A673 (cell line): ENCODE data around the gene CFAP300. TPM values are rescaled to one million over a fixed set of nuclear protein-coding genes. Genes with fewer than 3 reads are reported as not detected.

Experiments
- BruUV-seq: library from RNA; stranded (reverse); fragments of 400-500 nt; replicated peaks from 2 replicates; lab custom pipeline; 2021; lab: Mats Ljungman, UMichigan
- CTCF ChIA-PET: fragments of 300-600 bp; sonication (Branson Sonifier 250); formaldehyde crosslinking; loops from one replicate; lab custom pipeline; 2022; ENCODE audit warnings: antibody characterized with exemption; lab: Charles Lee
- POLR2A ChIA-PET: fragments of 300-600 bp; sonication (Branson Sonifier 250); formaldehyde crosslinking; loops from one replicate; lab custom pipeline; 2022; ENCODE audit warnings: antibody characterized with exemption; ENCODE audit not compliant: low non-redundant PET; lab: Charles Lee
- DNase-seq: peaks from one replicate; pipeline ENCODE4 v3.0.0-alpha.2; 2015; ENCODE audit warnings: low spot score
- H3K27ac ChIP-seq: fragments of 200-600 bp; sonication (generic); 2 replicates; pipeline ENCODE4 v1.5.1; 2016; ENCODE audit warnings: mixed run types, low read depth, mild to moderate bottlenecking, mixed read lengths, antibody characterized with exemption, low read length; ENCODE audit not compliant: poor library complexity, severe bottlenecking
- H3K27me3 ChIP-seq: fragments of 200-600 bp; sonication (generic); replicated peaks from 2 replicates; pipeline ENCODE4 v1.6.1; 2017; ENCODE audit warnings: mixed run types, low read depth, mild to moderate bottlenecking, mixed read lengths, antibody characterized with exemption, low read length; ENCODE audit not compliant: insufficient read depth, poor library complexity
- H3K36me3 ChIP-seq: fragments of 200-600 bp; sonication (generic); 2 replicates; pipeline ENCODE4 v1.6.1; 2016; ENCODE audit warnings: mixed run types, mild to moderate bottlenecking, mixed read lengths, antibody characterized with exemption, low read length; ENCODE audit not compliant: insufficient read depth, poor library complexity, severe bottlenecking
- H3K4me1 ChIP-seq: fragments of 200-600 bp; sonication (generic); 2 replicates; pipeline ENCODE4 v1.6.1; 2017; ENCODE audit warnings: mixed run types, mild to moderate bottlenecking, mixed read lengths, antibody characterized with exemption, low read length; ENCODE audit not compliant: insufficient read depth, poor library complexity, severe bottlenecking
- H3K4me3 ChIP-seq: fragments of 200-600 bp; sonication (generic); 2 replicates; pipeline ENCODE4 v1.5.1; 2016; ENCODE audit warnings: low read depth, mixed run types, mild to moderate bottlenecking, mixed read lengths, low read length; ENCODE audit not compliant: poor library complexity, severe bottlenecking
- H3K9me3 ChIP-seq: fragments of 200-600 bp; sonication (generic); 2 replicates; pipeline ENCODE4 v1.6.1; 2016; ENCODE audit warnings: mixed run types, low read depth, mild to moderate bottlenecking, mixed read lengths, antibody characterized with exemption, low read length; ENCODE audit not compliant: poor library complexity, severe bottlenecking
- EZH2 ChIP-seq: fragments of 200-600 bp; sonication (generic); IDR thresholded peaks from 2 replicates; pipeline ENCODE4 v1.6.1; 2017; ENCODE audit warnings: borderline replicate concordance, low read depth, mild to moderate bottlenecking, mixed read lengths, antibody characterized with exemption, low read length; ENCODE audit not compliant: poor library complexity, severe bottlenecking
- intact Hi-C: fragments of 100-400 bp; cut with micrococcal nuclease; formaldehyde crosslinking; loops from one replicate; pipeline ENCODE4 v1.10.0; 2022; ENCODE audit not compliant: unreplicated experiment
- total RNA-seq: library from RNA; stranded (reverse); gene quantifications from 2 replicates; pipeline ENCODE4 v1.2.3, GENCODE V29; 2021
- TF ChIP-seq, protein P1 (sequence below): fragments of 300-800, 200-600 bp; sonication (generic); conservative IDR thresholded peaks from 2 replicates; pipeline ENCODE4 v1.5.1; 2017; ENCODE audit warnings: low read depth, mild to moderate bottlenecking, antibody characterized with exemption, low read length, moderate library complexity, mixed read lengths

The CFAP300 gene
- total RNA-seq, 1 experiment from 2014 or later, result 10.9 TPM

DNA sequence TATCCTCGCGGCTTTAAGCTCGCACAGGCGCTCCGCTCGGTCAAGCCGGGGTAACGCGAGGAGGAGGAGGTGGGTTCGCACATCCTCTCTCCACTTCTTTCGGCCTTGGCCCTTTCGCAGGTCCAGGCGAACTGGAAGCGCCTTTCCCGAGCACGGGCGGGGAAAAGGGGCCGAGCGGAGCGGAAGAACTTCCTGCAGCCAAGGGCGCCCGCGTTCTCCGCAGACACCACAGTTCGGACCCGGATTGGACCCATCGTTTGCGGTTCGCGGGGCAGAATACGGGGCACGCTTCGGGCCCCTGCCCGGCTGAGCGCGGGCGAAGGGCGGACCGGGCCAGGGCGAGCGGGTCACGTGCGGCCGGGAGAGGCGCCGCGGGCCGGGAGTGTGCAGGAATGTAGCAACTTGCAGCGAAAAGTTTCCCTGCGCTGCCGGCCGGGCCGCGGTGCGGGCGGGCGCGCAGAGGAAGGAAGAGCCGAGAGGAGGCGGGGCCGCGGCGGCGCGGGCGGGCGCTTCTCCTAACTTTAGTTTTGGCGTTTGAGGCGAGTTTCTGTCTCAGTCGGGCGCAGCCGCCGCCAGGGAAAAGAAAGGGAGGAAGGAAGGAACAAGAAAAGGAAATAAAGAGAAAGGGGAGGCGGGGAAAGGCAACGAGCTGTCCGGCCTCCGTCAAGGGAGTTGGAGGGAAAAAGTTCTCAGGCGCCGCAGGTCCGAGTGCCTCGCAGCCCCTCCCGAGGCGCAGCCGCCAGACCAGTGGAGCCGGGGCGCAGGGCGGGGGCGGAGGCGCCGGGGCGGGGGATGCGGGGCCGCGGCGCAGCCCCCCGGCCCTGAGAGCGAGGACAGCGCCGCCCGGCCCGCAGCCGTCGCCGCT is 62.9 kb downstream of the CFAP300 start, which contains the start of gene YAP1:
YAP1 (plus strand) TSS at position 552 of the 865 bp plus-strand sequence. CDS start 402 bp downstream, outside the sequence.
- BruUV-seq, result no TSS peak
- ChIA-PET POLR2A (interaction anchor here (0.6 to 0.7 kb wide), 3 partner anchors 79 to 1345 kb away, joined by 3 to 5 read pairs (median 3); no protein-coding TSS in a partner anchor), CTCF (interaction anchor here (0.5 kb wide), 1 partner anchor 184 kb away, joined by 3 read pairs; no protein-coding TSS in a partner anchor)
- H3K4me3 ChIP-seq, result peak within 1 kb of the TSS; percentile 85
- H3K27me3 ChIP-seq, result no peaks in the 10 kb centered on the region
- peak within 1 kb of the TSS; percentile 97 for H3K27ac ChIP-seq
- TF ChIP-seq, protein P1, sequence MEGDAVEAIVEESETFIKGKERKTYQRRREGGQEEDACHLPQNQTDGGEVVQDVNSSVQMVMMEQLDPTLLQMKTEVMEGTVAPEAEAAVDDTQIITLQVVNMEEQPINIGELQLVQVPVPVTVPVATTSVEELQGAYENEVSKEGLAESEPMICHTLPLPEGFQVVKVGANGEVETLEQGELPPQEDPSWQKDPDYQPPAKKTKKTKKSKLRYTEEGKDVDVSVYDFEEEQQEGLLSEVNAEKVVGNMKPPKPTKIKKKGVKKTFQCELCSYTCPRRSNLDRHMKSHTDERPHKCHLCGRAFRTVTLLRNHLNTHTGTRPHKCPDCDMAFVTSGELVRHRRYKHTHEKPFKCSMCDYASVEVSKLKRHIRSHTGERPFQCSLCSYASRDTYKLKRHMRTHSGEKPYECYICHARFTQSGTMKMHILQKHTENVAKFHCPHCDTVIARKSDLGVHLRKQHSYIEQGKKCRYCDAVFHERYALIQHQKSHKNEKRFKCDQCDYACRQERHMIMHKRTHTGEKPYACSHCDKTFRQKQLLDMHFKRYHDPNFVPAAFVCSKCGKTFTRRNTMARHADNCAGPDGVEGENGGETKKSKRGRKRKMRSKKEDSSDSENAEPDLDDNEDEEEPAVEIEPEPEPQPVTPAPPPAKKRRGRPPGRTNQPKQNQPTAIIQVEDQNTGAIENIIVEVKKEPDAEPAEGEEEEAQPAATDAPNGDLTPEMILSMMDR, result no peak
- no peak for TF ChIP-seq EZH2
- H3K9me3 ChIP-seq, result no peaks in the 10 kb centered on the region
- intact Hi-C loops, result loop anchor here (2.0 to 10.0 kb wide), 4 partner anchors 77 to 237 kb away; partner anchors contain the start of gene BIRC2
- DNase-seq, result peak; percentile 98
- H3K4me1 ChIP-seq, result peaks cover 35% of the 10 kb centered on the region
- H3K36me3 ChIP-seq, result peaks cover 6% of the 10 kb centered on the region

DNA sequence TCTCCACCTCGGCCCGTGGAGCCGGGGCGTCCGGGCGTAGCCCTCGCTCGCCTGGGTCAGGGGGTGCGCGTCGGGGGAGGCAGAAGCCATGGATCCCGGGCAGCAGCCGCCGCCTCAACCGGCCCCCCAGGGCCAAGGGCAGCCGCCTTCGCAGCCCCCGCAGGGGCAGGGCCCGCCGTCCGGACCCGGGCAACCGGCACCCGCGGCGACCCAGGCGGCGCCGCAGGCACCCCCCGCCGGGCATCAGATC is 63.4 kb downstream of the CFAP300 start:
- H3K27me3 ChIP-seq, result no peaks in the 10 kb centered on the region
- intact Hi-C loops, result loop anchor here (2.0 to 10.0 kb wide), 4 partner anchors 77 to 236 kb away; partner anchors contain the start of gene BIRC2
- TF ChIP-seq EZH2, result no peak
- TF ChIP-seq, protein P1, result no peak
- no TSS peak for BruUV-seq
- peak overlapping the region; percentile 85 for H3K4me3 ChIP-seq
- peaks cover 7% of the 10 kb centered on the region for H3K36me3 ChIP-seq
- H3K4me1 ChIP-seq, result peaks cover 40% of the 10 kb centered on the region
- CTCF ChIA-PET, result interaction anchor here (0.7 kb wide), 1 partner anchor 37 kb away, joined by 4 read pairs; no protein-coding TSS in a partner anchor
- H3K27ac ChIP-seq, result peak overlapping the region; percentile 97
- no peak for DNase-seq
- POLR2A ChIA-PET, result interaction anchor here (0.6 to 0.7 kb wide), 2 partner anchors 78 to 1346 kb away, joined by 3 to 5 read pairs; no protein-coding TSS in a partner anchor
- no peaks in the 10 kb centered on the region for H3K9me3 ChIP-seq

DNA sequence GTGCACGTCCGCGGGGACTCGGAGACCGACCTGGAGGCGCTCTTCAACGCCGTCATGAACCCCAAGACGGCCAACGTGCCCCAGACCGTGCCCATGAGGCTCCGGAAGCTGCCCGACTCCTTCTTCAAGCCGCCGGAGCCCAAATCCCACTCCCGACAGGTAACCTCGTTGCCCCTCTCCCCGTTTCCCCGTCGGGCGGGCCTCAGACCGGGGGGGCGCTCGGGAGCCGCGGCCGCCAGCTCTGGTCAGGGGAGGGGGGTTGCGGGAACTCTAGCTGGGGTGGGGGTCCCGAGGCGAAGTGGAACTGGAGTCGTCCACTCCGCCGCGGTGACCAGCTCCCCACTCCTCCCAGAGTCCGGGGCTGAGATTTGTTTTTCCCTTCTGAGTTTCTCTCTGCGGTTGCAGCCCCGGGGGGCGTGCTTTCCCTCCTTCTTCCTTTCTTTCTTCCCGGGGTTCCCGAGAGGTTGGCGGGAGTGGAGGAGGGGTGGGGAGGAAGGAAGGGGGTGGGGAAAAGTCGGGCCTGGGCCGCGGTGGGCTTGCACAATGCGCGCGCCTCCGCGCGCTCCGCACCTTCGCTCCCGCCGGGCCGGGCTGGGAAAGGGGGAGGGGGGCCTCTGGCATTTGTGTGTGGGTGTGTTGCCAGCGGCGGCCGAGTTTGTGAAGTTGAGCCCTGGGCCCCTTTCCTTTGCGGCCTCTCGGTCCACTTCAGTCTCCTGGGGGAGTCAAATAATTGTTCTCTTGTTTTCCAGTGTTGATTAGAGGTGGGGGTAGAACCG is 64.0 kb downstream of the CFAP300 start:
- no peaks in the 10 kb centered on the region for H3K27me3 ChIP-seq
- H3K4me1 ChIP-seq, result peaks cover 46% of the 10 kb centered on the region
- CTCF ChIA-PET, result interaction anchor here (0.7 kb wide), 1 partner anchor 37 kb away, joined by 4 read pairs; no protein-coding TSS in a partner anchor
- TF ChIP-seq, protein P1, result peak; percentile 48
- no peak for TF ChIP-seq EZH2
- H3K9me3 ChIP-seq, result no peaks in the 10 kb centered on the region
- POLR2A ChIA-PET, result interaction anchor here (0.6 kb wide), 1 partner anchor 78 kb away, joined by 5 read pairs; no protein-coding TSS in a partner anchor
- BruUV-seq, result TSS peak; percentile 48
- peaks cover 12% of the 10 kb centered on the region for H3K36me3 ChIP-seq
- peak overlapping the region; percentile 85 for H3K4me3 ChIP-seq
- peak overlapping the region; percentile 97 for H3K27ac ChIP-seq
- DNase-seq, result peak; percentile 96
- intact Hi-C loops, result loop anchor here (2.0 to 10.0 kb wide), 4 partner anchors 76 to 236 kb away; partner anchors contain the start of gene BIRC2
